CD4-positive, alpha-beta memory T cell (primary cell): ENCODE data around the gene DENND5A. TPM values are rescaled to one million over a fixed set of nuclear protein-coding genes. Genes with fewer than 3 reads are reported as not detected.
A peak's percentile ranks its signal among the peaks of the same experiment; 100 is the strongest.
"Not testable (repeated sequence)": the region's sequence is repeated elsewhere in the genome, so short reads cannot be mapped to it uniquely, and the experiment has no call there.

Experiments
- CTCF ChIA-PET: fragments of 350-600 bp; sonication (Branson Sonifier 250); formaldehyde crosslinking; loops from one replicate; lab custom pipeline; 2021; ENCODE audit warnings: inconsistent platforms; ENCODE audit not compliant: partially characterized antibody; lab: Charles Lee
- POLR2A ChIA-PET: fragments of 350-600 bp; sonication (Branson Sonifier 250); formaldehyde crosslinking; loops from one replicate; lab custom pipeline; 2021; ENCODE audit not compliant: partially characterized antibody; lab: Charles Lee
- DNase-seq, 5 donors: peaks; one replicate each; pipeline versions ENCODE4 v3.0.0 to v3.0.0-alpha.2; 2020 to 2022; ENCODE audit warnings: mixed read lengths in 1 of 5
- H3K27ac ChIP-seq: one replicate; pipeline ENCODE4 v1.7.0; 2013; ENCODE audit warnings: low read depth, low read length
- H3K27me3 ChIP-seq: 2 replicates; pipeline ENCODE4 v1.7.0; 2013; ENCODE audit warnings: mild to moderate bottlenecking, low read length, moderate library complexity; ENCODE audit not compliant: insufficient read depth
- H3K36me3 ChIP-seq: 2 replicates; pipeline ENCODE4 v1.7.0; 2013; ENCODE audit warnings: mild to moderate bottlenecking, low read length, moderate library complexity; ENCODE audit not compliant: insufficient read depth
- H3K4me1 ChIP-seq: 2 replicates; pipeline ENCODE4 v1.7.0; 2013; ENCODE audit warnings: mild to moderate bottlenecking, low read length, moderate library complexity; ENCODE audit not compliant: insufficient read depth
- H3K4me3 ChIP-seq, 2 donors: one replicate each; pipeline ENCODE4 v1.7.0; 2013; ENCODE audit warnings: low read length in 2 of 2, mild to moderate bottlenecking in 1 of 2
- H3K9me3 ChIP-seq, 2 donors: one replicate each; pipeline ENCODE4 v1.7.0; 2013; ENCODE audit warnings: low read length in 2 of 2, control low read depth in 1 of 2; ENCODE audit not compliant: control insufficient read depth in 1 of 2
- H3K27ac Mint-ChIP-seq, 7 donors: one replicate each; pipeline ENCODE4 v1.8.0; 2020 to 2021; ENCODE audit warnings: mixed read lengths in 7 of 7, mild to moderate bottlenecking in 6 of 7, inconsistent platforms in 3 of 7, moderate library complexity in 3 of 7
- H3K27me3 Mint-ChIP-seq, 2 donors: one replicate each; pipeline ENCODE4 v1.8.0; 2020 to 2021; ENCODE audit warnings: mixed read lengths in 2 of 2
- H3K36me3 Mint-ChIP-seq, 2 donors: one replicate each; pipeline ENCODE4 v1.8.0; 2020 to 2021; ENCODE audit warnings: mixed read lengths in 2 of 2, inconsistent platforms in 1 of 2, mild to moderate bottlenecking in 1 of 2
- H3K4me1 Mint-ChIP-seq, 4 donors: one replicate each; pipeline ENCODE4 v1.8.0; 2020 to 2021; ENCODE audit warnings: mixed read lengths in 4 of 4, mild to moderate bottlenecking in 1 of 4
- H3K4me3 Mint-ChIP-seq, 8 donors: one replicate each; pipeline ENCODE4 v1.8.0; 2020 to 2021; ENCODE audit warnings: mixed read lengths in 8 of 8, mild to moderate bottlenecking in 7 of 8, moderate library complexity in 6 of 8, inconsistent platforms in 3 of 8
- H3K9me3 Mint-ChIP-seq, 8 donors: one replicate each; pipeline ENCODE4 v1.8.0; 2020 to 2021; ENCODE audit warnings: mixed read lengths in 8 of 8, mild to moderate bottlenecking in 5 of 8, inconsistent platforms in 3 of 8, moderate library complexity in 1 of 8
- intact Hi-C: fragments of 100-400 bp; cut with micrococcal nuclease; formaldehyde crosslinking; loops from one replicate; pipeline ENCODE4 v1.15.1; 2023
- polyA plus RNA-seq, 2 donors: library from polyadenylated mRNA; unstranded; fragments of 300-500 nt; fragmentation: Illumina TruSeq; gene quantifications; one replicate each; pipeline ENCODE4 v1.2.3, GENCODE V29; 2021
- total RNA-seq, 2 experiments: library from RNA; stranded (reverse); gene quantifications; one replicate each; pipeline ENCODE4 v1.2.3, GENCODE V29; 2021

Gene DENND5A
- total and polyA plus RNA-seq, 4 experiments from 2014 or later, result 14.5 to 61.9 (median 49.1) TPM

DNA sequence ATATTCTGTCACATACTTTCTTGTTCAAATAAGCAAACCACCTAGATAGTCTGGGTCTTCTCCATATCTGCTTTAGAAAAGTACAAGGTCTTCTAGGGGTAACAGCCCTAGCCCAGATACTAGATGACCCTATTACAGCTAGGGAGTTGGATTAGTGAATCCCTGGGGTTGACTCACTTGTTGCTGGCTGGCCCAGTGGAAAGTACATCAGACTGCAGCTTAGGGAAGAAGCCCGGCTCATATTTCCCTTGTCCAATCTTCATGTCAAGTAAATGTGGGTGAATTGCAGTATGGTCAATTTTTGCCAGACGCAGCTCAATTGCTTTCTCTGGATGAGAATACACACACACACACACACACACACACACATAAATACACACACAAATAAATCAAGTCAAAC is 94.7 kb downstream of the DENND5A start:
- CTCF ChIA-PET, result interaction anchor here (1.0 to 9.9 kb wide), 2 partner anchors 33 to 336 kb away, joined by 3 to 123 read pairs; no protein-coding TSS in a partner anchor
- Histone ChIP-seq H3K4me3 (no peak overlapping the region), H3K4me1 (no peaks in the 10 kb centered on the region), H3K9me3 (no peaks in the 10 kb centered on the region), H3K36me3 (peaks cover 7% of the 10 kb centered on the region), H3K27me3 (no peaks in the 10 kb centered on the region), H3K27ac (no peak overlapping the region)
- Mint-ChIP-seq H3K9me3 (no peaks in the 10 kb centered on the region), H3K4me1 (peaks cover 0 to 8% (median 4%) of the 10 kb centered on the region in 4 donors), H3K4me3 (no peak overlapping the region), H3K36me3 (peaks cover 41 to 51% of the 10 kb centered on the region in 2 donors), H3K27me3 (no peaks in the 10 kb centered on the region), H3K27ac (peak overlapping the region in 1 of 7 donors; percentile 69)
- intact Hi-C loops, result no loop called here
- no peak for DNase-seq
- POLR2A ChIA-PET, result no interaction called here

GRCh38 chr11:9169595-9170295 is 95.4 kb downstream of the DENND5A start:
- no peaks in the 10 kb centered on the region for H3K27me3 Mint-ChIP-seq

DNA sequence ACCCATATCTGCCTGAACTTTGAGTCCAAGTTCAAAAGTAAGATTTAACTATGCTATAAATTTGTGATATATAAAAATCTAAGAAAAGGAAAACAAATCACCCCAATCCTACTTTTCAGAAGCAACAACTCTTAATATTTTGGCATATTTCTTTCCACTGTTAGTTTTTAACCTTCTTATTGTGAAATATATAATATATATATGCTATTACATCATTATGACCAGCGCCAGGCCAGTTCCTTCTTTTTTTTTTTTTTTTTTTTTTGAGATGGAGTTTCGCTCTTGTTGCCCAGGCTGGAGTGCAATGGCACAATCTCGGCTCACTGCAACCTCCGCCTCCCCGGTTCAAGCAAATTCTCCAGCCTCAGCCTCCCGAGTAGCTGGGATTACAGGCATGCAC is 103.2 kb downstream of the DENND5A start:
- DNase-seq, H3K4me3 ChIP-seq, H3K4me1 ChIP-seq, H3K9me3 Mint-ChIP-seq, H3K27ac Mint-ChIP-seq, CTCF ChIA-PET, H3K4me3 Mint-ChIP-seq, POLR2A ChIA-PET, H3K27me3 Mint-ChIP-seq, H3K9me3 ChIP-seq, H3K36me3 ChIP-seq, H3K27me3 ChIP-seq, H3K27ac ChIP-seq: not testable (repeated sequence)
- intact Hi-C loops, result loop anchor here (10.0 kb wide), 2 partner anchors 123 to 223 kb away; partner anchors contain the start of gene IPO7
- H3K36me3 Mint-ChIP-seq, result peaks cover 20 to 24% of the 10 kb centered on the region in 2 donors
- peaks cover 4 to 13% (median 8%) of the 10 kb centered on the region in 4 donors for H3K4me1 Mint-ChIP-seq

More at GRCh38 chr11:9169595-9170295, 95.4 kb downstream of the DENND5A start:
- H3K36me3 ChIP-seq, result peaks cover 7% of the 10 kb centered on the region
- peak overlapping the region in 2 of 7 donors; percentile 1 to 3 for H3K27ac Mint-ChIP-seq
- peaks cover 38 to 47% of the 10 kb centered on the region in 2 donors for H3K36me3 Mint-ChIP-seq
- H3K27me3 ChIP-seq, result no peaks in the 10 kb centered on the region
- H3K4me1 ChIP-seq, result no peaks in the 10 kb centered on the region
- H3K4me3 ChIP-seq, result no peak overlapping the region
- no peak overlapping the region for H3K27ac ChIP-seq
- intact Hi-C loops, result loop anchor here (10.0 kb wide), 2 partner anchors 115 to 215 kb away; partner anchors contain the start of gene IPO7
- ChIA-PET CTCF (interaction anchor here (1.0 to 9.9 kb wide), 2 partner anchors 32 to 337 kb away, joined by 3 to 123 read pairs; no protein-coding TSS in a partner anchor), POLR2A (no interaction called here)
- H3K4me1 Mint-ChIP-seq, result peaks cover 0 to 8% (median 4%) of the 10 kb centered on the region in 4 donors
- no peaks in the 10 kb centered on the region for H3K9me3 ChIP-seq
- H3K4me3 Mint-ChIP-seq, result no peak overlapping the region
- no peaks in the 10 kb centered on the region for H3K9me3 Mint-ChIP-seq
- DNase-seq, result no peak

GRCh38 chr11:9160166-9160565 is 105.0 kb downstream of the DENND5A start:
- Mint-ChIP-seq H3K4me1 (peaks cover 1 to 13% (median 9%) of the 10 kb centered on the region in 4 donors), H3K27ac (peak overlapping the region in 3 of 7 donors; percentile 5 to 85 (median 30)), H3K4me3 (no peak overlapping the region), H3K27me3 (no peaks in the 10 kb centered on the region), H3K9me3 (no peaks in the 10 kb centered on the region), H3K36me3 (peaks cover 21 to 22% of the 10 kb centered on the region in 2 donors)
- no peaks in the 10 kb centered on the region for H3K4me1 ChIP-seq
- H3K27ac ChIP-seq, result no peak overlapping the region
- H3K4me3 ChIP-seq, result no peak overlapping the region
- intact Hi-C loops, result loop anchor here (10.0 kb wide), 2 partner anchors 125 to 225 kb away; partner anchors contain the start of gene IPO7
- ChIA-PET CTCF (interaction anchor here (0.9 to 1.5 kb wide), 3 partner anchors 12 to 346 kb away, joined by 3 to 5 read pairs (median 4); no protein-coding TSS in a partner anchor), POLR2A (no interaction called here)
- DNase-seq, result no peak
- no peaks in the 10 kb centered on the region for H3K27me3 ChIP-seq
- H3K36me3 ChIP-seq, result peaks cover 7% of the 10 kb centered on the region
- H3K9me3 ChIP-seq, result no peaks in the 10 kb centered on the region

- Histone ChIP-seq H3K9me3 (no peaks in the 10 kb centered on the region), H3K36me3 (peaks cover 7% of the 10 kb centered on the region), H3K4me3 (no peak overlapping the region), H3K27me3 (no peaks in the 10 kb centered on the region), H3K4me1 (no peaks in the 10 kb centered on the region), H3K27ac (no peak overlapping the region)
- ChIA-PET CTCF (interaction anchor here (0.7 to 1.8 kb wide), 2 partner anchors 347 to 589 kb away, joined by 3 to 6 read pairs; no protein-coding TSS in a partner anchor), POLR2A (no interaction called here)
- peak overlapping the region in 3 of 7 donors; percentile 6 to 43 (median 33) for H3K27ac Mint-ChIP-seq
- no peak overlapping the region for H3K4me3 Mint-ChIP-seq
- DNase-seq, result no peak
- intact Hi-C loops, result no loop called here
- H3K4me1 Mint-ChIP-seq, result peaks cover 1 to 13% (median 9%) of the 10 kb centered on the region in 4 donors
- no peaks in the 10 kb centered on the region for H3K9me3 Mint-ChIP-seq
- no peaks in the 10 kb centered on the region for H3K27me3 Mint-ChIP-seq
- peaks cover 21 to 23% of the 10 kb centered on the region in 2 donors for H3K36me3 Mint-ChIP-seq
Measured at GRCh38 chr11:9158898-9159391, 106.2 kb downstream of the DENND5A start.

DNA sequence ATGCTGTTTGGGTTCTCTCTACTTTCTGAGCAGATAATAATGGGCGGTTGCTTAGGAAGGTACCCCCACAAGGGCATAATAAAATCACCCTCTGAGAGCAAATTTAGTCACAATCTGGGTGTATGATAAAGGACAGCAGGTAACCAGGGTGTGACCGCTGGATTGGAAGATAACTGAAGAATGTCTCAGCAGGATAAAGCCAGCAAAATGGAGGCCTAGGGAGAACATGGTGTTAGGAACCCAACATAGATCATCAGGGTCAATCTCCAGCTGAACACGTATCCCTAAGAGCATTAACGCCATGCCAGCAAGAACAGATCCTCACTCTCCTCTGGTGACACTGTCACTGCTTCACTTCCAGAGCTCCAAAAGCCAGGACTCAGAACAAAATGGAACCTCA is 109.2 kb downstream of the DENND5A start:
- Mint-ChIP-seq H3K27ac (peak overlapping the region in 1 of 7 donors; percentile 43), H3K9me3 (no peaks in the 10 kb centered on the region), H3K27me3 (no peaks in the 10 kb centered on the region), H3K36me3 (peaks cover 28 to 33% of the 10 kb centered on the region in 2 donors), H3K4me1 (peaks cover 0 to 13% (median 9%) of the 10 kb centered on the region in 4 donors), H3K4me3 (no peak overlapping the region)
- H3K9me3 ChIP-seq, result no peaks in the 10 kb centered on the region
- ChIA-PET POLR2A (no interaction called here), CTCF (interaction anchor here (2.0 to 2.1 kb wide), 2 partner anchors 10 to 18 kb away, joined by 8 to 10 read pairs; no protein-coding TSS in a partner anchor)
- no peaks in the 10 kb centered on the region for H3K27me3 ChIP-seq
- H3K4me3 ChIP-seq, result no peak overlapping the region
- peaks cover 6% of the 10 kb centered on the region for H3K36me3 ChIP-seq
- no peak for DNase-seq
- no peaks in the 10 kb centered on the region for H3K4me1 ChIP-seq
- no peak overlapping the region for H3K27ac ChIP-seq
- intact Hi-C loops, result no loop called here

- Mint-ChIP-seq H3K4me3 (no peak overlapping the region), H3K9me3 (no peaks in the 10 kb centered on the region), H3K36me3 (peaks cover 30 to 37% of the 10 kb centered on the region in 2 donors), H3K27me3 (no peaks in the 10 kb centered on the region), H3K4me1 (peaks cover 0 to 3% (median 1%) of the 10 kb centered on the region in 4 donors), H3K27ac (no peak overlapping the region)
- H3K4me3 ChIP-seq, result no peak overlapping the region
- H3K27ac ChIP-seq, result no peak overlapping the region
- peaks cover 22% of the 10 kb centered on the region for H3K36me3 ChIP-seq
- ChIA-PET CTCF (interaction anchor here (1.1 kb wide), 1 partner anchor 16 kb away, joined by 4 read pairs; no protein-coding TSS in a partner anchor), POLR2A (no interaction called here)
- intact Hi-C loops, result no loop called here
- H3K27me3 ChIP-seq, result no peaks in the 10 kb centered on the region
- DNase-seq, result no peak
- no peaks in the 10 kb centered on the region for H3K9me3 ChIP-seq
- no peaks in the 10 kb centered on the region for H3K4me1 ChIP-seq
Measured at GRCh38 chr11:9153651-9154050, 111.5 kb downstream of the DENND5A start.
